ENCODE measurements around the gene TMEM256. TPM values are rescaled to one million over a fixed set of nuclear protein-coding genes. Genes with fewer than 3 reads are reported as not detected.
"Not testable (repeated sequence)": the region's sequence is repeated elsewhere in the genome, so short reads cannot be mapped to it uniquely, and the experiment has no call there.

The TMEM256 gene
- total RNA-seq, 1 donor from 2014 or later = 67.7 TPM

DNA sequence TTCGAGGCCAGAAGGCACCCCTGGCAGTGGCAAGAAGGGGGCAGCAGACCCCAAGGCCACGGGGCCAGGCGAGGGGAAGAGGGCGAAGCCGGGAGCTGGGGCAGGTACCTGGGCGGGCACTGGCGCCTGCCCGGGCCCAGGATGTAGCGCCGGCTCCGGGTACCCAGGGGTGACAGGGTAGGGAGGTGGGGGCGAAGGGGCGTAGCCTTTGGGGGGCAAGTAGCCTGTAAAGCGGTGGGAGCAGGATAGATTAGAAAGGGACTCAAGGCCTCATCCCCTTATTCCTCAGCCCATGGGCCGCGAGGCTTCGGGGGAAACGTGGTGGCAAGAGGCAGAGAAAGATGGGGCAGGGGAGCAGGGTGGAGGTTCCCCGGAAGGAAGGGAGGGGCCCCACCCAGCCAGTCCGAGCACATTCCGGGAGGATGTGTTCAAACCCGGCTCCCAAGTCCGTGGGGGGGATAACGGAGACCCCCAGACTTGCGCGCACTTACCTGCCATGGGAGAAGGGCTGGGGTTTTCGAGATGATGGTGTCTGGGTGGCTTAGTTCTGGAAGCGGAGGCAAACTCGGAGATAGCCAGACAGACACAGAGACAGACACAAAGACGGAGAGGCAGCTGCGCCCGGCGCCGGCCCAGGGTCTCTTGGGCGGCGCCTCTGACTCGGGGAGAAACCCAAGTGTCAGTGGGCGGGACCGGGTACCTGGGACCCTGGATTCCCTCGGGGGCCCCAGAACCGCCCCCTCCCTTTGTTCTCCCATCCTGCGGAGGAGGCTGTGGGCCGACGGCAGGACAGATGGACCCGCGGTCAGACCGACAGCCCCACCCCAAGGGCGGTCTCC is 10.1 kb downstream of the TMEM256 start:
- no peak for DNase-seq (ENCODE audit: low spot score)
- intact Hi-C loops (cut with DNase I) = no loop called here

DNA sequence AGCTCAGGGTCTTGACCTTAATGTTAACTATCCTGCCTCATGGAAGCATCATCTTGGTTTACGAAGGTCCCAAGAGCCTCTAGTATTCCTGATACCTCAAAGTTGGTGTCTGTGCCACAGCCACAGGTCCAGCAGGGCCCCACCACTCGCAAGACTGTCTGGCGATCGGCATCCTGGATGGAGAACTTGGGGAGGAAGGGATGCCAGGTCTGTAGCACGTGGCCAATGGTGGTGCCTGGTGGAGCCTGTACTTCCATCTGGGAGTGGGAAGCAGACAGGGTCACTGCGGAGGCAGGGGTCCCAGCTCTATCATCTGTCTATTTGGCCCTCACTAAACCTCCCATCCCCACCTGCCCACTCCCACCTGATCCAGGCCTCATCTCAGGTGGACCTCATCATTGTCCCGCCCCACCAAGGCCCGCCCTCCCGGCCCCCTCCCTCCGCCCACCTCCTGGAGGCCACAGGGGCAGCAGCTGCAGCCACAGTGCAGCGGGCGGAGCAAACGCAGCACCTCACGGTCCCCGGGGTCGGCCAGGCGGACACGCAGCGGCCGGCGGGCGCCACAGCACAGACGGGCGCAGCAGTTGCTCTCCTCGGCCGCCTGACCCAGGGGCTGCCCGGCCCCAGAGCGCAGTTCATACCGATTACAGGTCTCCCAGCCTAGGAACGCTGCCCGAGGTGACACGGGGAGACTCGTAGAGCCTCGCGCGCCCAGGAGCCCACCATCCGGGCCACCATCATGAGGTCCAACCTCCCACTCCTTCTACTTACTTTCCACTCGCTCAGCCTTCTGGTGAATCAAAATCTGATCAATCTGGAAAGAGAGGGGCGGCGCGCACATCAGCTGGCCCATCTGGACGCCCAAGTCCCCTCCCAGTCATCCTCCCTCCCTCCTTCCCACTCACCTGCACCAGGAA is 10.9 kb downstream of the TMEM256 start:
- intact Hi-C loops (cut with DNase I) = no loop called here
- DNase-seq (ENCODE audit: low spot score) = no peak

DNA sequence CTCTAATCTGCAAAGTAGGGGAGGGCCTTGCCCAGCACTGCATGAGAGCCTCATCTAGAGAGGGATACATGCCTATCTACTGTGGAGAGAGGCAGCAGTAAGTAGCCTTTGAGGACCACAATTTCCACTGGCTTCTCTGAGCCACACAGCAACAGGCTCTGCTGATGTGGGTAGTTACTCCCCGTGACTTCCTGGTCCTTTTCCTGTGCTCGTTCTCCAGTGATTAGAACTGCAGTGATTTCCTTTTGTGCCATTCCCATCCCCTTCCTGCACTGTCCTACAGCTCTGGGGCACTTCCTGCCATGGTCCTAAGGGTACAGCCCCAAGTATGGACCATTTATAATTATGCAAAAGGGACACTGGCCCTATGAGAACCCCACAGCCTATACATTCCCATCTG is 12.6 kb downstream of the TMEM256 start:
- intact Hi-C loops (cut with DNase I) = no loop called here
- no peak for DNase-seq (ENCODE audit: low spot score)

DNA sequence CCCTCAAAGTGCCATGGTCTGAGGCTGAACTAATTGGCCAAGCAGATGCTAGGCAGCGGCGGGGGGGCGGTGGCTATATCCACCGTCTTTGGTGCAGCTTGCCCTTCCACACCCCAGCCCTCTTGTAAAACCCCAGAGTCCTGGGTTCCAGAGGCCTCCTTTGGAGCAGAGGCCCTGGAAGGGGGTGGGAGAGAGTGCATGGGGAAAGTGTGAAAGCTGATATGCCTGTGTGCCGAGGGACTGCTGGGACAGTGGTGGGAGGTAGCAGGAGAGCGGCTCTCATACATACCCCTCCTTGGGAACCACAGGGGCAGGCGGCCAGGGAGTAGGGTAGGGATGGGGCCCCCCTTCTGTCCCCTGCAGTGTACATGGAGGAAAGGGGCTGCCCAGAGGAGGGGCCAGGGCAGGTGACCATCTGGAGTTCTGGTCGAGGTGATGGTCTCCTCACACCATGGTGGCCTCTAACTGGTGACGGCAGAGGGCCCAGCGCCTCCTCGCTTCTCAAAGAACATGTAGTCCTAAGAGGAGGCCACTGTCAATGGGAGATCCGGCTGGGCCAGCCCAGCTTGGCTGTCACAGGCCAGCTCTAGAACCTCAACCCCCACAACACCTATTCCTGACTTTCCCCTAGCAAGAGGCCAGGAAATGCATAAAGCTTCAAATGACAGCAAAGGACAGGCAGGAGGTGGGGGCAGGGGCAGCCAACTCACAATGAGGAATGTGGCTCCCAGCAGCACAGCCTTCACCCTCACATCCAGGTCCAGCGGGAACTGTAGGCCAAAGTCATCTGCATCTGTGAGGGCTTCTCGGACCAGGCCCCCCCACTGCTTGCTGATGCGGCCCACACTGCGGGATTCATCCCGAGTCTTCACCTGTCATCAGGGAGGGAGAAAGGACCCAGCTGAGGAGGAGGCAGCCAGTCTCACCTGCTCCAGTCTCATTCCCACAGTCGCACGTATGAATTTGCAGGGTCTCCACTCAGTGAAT is 13.7 kb downstream of the TMEM256 start:
- DNase-seq (ENCODE audit: low spot score) = no peak
- intact Hi-C loops (cut with DNase I) = no loop called here

DNA sequence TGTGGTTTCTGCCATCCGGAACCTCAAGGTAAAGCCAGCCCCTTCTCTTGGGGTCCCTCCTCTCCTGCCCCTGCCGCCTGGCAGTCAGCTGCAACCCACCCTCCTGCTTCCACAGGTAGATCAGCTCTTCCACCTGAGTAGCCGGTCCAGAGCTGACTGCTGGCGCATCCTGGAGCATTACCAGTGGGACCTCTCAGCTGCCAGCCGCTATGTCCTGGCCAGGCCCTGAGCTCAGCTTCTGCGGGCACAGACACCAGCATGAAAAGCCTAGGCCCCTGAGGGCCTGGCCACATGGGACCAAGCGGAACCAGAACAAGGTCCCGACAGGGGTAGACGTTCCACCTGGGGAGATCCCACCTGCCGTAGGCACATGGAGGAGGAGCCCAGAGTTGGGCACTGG is 15.0 kb downstream of the TMEM256 start:
- DNase-seq (ENCODE audit: low spot score) = no peak
- intact Hi-C loops (cut with DNase I) = no loop called here

DNA sequence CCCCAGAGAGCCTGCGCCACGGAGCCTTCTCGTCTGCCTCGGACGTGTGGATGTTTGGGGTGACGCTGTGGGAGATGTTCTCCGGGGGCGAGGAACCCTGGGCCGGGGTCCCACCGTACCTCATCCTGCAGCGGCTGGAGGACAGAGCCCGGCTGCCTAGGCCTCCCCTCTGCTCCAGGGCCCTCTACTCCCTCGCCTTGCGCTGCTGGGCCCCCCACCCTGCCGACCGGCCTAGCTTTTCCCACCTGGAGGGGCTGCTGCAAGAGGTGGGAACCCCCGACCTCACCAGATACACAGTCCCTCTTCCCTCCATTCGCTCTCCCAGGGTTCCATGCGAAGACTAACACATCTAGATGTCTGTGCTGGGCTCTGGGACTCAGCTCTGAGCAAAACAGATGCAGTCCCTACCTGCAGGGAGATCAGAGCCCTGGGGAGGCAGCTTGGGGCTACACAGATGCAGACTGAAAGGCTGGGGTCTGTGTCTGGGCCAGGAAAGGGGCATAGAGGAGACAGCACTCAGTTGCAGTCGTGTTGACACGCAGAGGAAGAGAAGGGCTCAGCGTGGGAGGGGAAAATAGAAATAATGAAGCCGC is 19.3 kb downstream of the TMEM256 start:
- DNase-seq (ENCODE audit: low spot score) = no peak
- intact Hi-C loops (cut with DNase I) = no loop called here

DNA sequence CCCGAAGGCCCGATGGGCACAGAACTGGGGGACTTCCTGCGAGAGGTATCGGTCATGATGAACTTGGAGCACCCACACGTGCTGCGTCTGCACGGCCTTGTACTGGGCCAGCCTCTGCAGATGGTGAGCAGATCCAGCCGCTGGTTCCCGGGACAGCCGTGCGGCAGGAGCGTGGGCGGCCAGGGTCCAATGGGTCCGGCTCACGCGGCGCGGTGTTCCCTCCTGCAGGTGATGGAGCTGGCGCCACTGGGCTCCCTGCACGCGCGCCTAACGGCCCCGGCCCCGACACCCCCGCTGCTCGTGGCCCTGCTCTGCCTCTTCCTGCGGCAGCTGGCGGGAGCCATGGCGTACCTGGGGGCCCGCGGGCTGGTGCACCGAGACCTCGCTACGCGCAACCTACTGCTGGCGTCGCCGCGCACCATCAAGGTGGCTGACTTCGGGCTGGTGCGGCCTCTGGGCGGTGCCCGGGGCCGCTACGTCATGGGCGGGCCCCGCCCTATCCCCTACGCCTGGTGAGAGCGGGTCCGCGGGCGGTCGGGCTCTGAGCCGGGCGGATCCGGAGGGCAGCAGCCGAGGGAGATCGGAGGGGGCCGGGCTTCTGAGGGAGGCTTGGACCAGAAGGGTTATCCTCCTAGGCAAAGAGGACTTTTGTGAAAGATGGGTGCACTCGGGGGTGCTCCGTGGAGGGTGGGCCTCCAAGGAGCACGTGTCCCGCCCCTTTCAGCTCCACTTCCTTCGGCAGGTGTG is 20.0 kb downstream of the TMEM256 start:
- intact Hi-C loops (cut with DNase I) = no loop called here
- DNase-seq (ENCODE audit: low spot score) = no peak

DNA sequence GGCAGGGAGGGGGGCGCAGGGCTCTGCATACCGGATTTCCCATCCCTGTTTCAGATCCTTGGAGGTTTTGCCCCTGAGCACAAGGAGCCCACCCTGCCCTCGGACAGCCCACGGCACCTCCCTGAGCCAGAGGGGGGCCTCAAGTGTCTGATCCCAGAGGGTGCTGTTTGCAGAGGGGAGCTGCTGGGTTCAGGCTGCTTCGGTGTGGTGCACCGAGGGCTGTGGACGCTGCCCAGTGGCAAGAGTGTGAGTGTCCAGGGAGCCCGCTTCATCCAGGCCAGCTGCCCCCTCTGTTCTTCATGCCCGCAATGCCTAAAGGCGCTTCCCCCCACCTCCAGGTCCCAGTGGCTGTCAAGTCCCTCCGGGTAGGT is 20.5 kb downstream of the TMEM256 start:
- intact Hi-C loops (cut with DNase I) = no loop called here
- DNase-seq (ENCODE audit: low spot score) = no peak

DNA sequence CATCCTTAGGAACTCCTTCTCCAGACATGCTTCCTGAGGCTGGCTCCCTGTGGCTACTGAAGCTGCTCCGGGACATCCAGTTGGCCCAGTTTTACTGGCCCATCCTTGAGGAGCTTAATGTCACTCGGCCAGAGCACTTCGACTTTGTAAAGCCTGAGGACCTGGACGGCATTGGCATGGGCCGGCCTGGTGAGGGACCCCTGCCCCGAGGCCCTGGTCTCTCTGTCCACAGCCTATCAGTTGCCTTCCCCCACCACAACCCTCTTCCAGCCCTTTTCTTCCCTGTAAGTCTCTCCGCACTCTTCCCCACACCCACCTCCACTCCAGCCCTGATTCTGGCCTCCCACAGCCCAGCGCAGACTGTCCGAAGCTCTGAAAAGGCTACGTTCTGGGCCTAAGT is 21.0 kb downstream of the TMEM256 start:
- intact Hi-C loops (cut with DNase I) = no loop called here
- DNase-seq (ENCODE audit: low spot score) = no peak

DNA sequence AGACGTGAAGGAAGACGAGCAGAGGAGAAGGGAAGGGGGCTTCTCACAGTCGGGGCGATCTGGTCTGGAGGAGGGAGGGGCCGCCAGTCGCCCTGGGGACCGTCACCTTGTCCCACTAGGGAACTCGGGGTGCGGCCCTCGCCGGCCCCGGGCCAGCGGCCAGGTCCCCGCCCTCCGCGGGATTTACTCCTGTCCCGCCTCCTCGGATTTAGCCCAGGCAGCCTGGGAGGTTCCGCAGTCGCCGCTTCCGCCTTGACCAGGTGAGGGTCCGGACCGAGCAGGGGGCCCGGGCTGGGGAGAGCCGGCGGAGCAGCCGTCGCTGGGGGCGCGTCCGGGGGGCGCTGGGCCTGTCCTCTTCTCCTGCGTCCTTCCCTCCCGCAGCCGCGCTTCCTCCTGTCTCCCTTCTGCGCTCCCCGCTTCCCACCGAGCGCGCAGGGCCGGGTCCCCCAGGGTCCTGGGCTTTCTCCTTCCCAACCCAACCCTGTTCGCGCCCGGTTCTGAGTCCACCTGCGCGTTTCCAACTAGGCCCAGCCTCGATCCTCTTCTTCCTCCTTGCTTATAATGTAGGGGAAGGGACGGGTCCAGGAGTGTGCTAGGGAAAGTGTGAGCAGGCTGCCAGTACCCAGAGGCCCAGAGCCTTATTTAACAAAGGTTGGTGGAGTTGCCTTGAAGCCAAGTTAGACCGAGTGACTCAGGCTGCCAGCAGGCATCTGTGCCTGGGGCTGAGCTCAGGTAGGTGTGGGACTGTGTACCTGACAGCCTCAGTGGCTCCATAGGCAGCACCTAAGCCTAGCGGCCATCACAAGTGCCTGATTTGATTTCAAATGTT is 22.8 kb downstream of the TMEM256 start, which contains the start of gene TNK1:
TSS of gene TNK1 (plus strand) at position 235 of the 829 bp plus-strand sequence. CDS start 1,838 bp downstream, outside the sequence.
- DNase-seq (ENCODE audit: low spot score) = peak; percentile 79
- intact Hi-C loops (cut with DNase I) = no loop called here

DNA sequence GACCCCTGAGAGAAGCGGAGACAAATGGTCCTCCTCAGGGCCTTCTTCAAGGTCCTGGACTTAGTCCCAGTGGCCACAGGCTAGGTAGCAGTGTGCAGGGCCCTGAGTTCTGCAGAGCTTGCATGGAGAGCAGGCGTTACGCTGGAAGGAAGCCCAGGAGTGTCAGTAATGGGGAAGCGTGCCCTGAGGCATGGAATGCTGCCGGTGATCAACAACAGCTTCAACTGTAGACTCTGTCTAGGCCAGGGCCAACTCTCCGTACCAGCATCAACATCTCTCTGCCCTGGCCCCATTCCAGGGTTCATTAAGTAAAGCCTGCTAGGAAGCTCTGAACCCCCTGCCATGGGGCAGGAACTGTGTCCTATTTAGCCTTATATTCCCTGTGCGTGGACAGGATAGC is 23.6 kb downstream of the TMEM256 start:
- intact Hi-C loops (cut with DNase I) = no loop called here
- peak; percentile 80 for DNase-seq (ENCODE audit: low spot score)

DNA sequence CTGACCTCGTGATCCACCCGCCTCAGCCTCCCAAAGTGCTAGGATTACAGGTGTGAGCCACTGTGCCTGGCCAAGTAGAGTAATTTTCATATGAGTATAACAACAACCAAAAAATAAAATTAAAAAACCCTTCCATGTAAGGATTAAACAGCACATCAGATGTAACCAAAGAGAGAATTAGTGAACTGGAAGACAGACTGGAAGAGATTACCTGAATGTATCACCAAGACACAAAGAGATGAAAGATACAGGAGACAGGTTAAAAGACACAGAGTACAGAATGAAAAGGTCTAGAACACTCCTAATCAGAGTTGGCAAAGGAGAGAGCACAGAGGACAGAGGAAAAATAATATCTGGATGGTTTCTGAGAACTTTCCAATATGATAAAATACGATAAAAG is 24.8 kb downstream of the TMEM256 start:
- intact Hi-C loops (cut with DNase I) = no loop called here
- no peak for DNase-seq (ENCODE audit: low spot score)

DNA sequence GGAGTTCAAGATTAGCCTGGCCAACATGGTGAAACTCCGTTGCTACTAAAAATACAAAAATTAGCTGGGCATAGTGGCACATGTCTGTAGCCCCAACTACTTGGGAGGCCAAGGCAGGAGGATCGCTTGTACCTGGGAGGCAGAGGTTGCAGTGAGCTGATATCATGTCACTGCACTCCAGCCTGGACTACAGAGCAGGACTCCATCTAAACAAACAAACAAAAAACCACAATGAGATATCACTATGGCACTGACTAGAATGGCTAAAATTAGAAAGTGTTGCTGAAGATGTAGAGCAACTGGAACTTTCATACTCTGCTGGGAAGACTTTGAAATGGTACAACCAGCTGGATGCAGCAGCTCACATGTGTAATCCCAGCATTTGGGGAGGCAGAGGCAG is 29.5 kb downstream of the TMEM256 start:
- no peak for DNase-seq (ENCODE audit: low spot score)
- intact Hi-C loops (cut with DNase I) = no loop called here

DNA sequence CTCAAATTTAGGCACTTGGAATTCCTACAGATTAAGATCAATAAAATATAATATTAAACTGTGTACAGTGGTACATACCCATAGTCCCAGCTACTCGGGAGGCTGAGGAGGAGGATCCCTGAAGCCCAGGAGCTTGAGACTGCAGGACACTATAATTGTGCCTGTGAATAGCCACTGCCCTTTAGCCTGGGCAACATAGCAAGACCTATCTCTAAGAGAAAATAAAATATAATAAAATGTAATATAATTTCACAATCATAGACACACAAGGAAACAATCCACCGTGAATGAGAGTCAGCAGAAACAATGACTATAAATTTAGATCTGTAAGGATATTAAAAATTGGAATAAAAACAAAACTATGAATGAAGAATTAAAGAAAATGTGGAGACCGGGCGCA is 33.0 kb downstream of the TMEM256 start:
- DNase-seq (ENCODE audit: low spot score) = no peak

DNA sequence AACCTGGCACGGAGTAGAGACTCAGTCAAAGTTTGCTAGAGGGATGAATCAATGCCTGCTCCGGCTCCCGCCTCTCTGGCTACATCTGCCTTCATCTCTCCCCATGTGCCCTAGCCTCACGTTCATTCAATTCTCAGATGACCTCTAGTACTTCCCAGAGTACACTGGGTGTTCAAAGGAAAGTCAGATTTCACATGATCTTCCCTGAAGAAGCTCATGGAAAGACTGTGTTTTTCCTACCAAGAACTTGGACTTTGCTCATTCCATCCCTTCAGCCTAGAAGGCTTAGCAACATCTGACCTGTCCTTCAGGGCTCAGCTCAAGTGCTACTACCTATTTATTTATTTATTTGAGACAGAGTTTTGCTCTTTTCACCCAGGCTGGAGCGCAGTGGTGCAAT is 34.1 kb downstream of the TMEM256 start:
- intact Hi-C loops (cut with DNase I) = no loop called here
- DNase-seq (ENCODE audit: low spot score) = no peak

More for the DNA sequence above, 33.0 kb downstream of the TMEM256 start:
- intact Hi-C loops (cut with DNase I) = no loop called here

DNA sequence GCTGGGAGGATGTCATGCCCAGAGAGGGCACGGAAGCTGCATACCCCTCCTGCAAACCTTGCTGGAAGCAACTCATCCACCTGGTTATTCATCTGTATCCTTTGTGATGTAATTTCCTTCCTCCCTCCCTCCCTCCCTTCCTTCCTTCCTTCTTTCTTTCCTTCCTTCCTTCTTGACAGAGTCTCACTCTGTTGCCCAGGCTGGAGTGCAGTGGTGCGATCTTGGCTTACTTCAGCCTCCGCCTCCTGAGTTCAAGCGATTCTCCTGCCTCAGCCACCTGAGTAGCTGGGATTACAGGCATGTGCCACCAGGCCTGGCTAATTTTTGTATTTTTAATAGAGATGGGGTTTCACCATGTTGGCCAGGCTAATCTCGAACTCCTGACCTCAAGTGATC is 35.3 kb downstream of the TMEM256 start:
- intact Hi-C loops (cut with DNase I); DNase-seq (ENCODE audit: low spot score): not testable (repeated sequence)

DNA sequence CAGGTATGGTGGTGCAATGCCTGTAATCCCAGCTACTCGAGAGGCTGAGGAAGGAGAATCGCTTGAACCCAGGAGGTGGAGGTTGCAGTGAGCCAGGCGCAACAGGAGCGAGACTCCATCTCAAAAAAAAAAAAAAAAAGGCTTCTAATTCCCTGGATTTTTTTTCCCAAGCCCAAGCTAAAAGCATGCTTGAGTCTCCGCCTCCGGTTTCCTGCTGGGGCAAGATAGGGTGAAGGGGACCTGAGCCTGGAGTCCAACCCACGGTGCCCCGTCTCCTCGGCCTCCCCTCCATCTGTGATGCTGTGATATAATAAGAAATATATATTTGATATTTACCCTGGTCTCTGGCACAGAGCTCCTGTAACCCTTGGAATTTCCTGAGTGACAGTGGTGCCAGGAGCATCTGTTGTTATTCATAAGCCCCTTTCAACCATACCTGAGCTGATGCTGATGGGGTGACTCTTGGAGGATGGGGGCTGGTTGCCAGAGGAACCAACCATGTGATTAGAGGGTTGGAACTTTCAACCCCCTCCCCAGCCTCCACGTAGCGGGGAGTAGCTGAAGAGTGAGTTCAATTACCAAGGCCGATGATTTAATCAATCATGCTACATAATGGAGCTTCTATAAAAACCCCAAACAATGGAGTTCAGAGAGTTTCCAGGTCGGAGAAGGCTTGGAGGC is 35.8 kb downstream of the TMEM256 start:
- intact Hi-C loops (cut with DNase I) = no loop called here
- DNase-seq (ENCODE audit: low spot score) = no peak
